CD4-positive, alpha-beta T cell treated with Interleukin-15 for 1 hour (primary cell): ENCODE measurements around the gene ITGAE.

ENCODE experiments used
- DNase-seq: peaks from one replicate; pipeline ENCODE4 v3.0.0-alpha.2; 2020

Gene ITGAE

DNA sequence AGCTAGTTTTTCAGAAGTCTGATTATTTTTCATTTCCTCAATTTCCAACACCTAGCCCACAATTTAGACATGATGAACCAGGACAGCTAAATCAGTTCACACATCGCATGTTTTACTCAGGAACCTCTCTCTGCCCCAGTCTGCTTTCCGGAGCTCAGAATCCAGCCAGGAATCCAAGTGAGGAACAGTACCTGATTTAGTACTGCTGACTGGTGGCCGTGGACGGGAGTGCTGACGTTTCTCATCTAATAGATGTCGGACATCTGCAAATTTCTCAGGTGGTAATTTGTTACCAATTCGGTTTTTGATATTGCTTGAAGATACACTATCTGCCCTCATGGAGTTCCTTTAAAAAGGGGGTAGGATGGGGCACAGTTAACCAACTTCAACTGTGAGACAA is 14.9 kb upstream of the ITGAE start:
- no peak for DNase-seq

- DNase-seq = no peak
These were observed 14.1 kb upstream of the ITGAE start for GRCh38 chr17:3815122-3815521.

GRCh38 chr17:3814361-3814760 is 13.4 kb upstream of the ITGAE start:
- no peak for DNase-seq

DNA sequence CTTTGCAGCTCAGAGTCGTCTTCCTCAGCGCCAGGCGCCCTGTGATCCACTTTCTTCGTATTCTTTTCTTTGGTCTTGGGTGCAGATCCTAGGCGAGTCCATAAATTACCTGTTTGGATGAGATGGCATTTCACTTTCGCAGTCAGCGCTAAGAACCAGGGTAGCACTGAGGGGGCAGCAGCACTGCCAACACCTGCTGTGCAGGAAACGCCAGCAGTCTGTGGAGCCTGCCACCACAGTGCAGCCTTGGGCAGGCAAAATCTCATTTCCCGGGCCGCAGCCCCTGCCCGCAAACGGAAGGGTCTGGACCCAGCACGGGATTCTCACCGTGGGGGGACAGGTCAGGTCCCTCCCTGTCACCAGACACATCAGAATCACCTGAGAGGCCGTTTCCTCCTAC is 12.2 kb upstream of the ITGAE start:
- DNase-seq = no peak

- DNase-seq = no peak
These were observed 11.8 kb upstream of the ITGAE start for GRCh38 chr17:3812771-3813170.

DNA sequence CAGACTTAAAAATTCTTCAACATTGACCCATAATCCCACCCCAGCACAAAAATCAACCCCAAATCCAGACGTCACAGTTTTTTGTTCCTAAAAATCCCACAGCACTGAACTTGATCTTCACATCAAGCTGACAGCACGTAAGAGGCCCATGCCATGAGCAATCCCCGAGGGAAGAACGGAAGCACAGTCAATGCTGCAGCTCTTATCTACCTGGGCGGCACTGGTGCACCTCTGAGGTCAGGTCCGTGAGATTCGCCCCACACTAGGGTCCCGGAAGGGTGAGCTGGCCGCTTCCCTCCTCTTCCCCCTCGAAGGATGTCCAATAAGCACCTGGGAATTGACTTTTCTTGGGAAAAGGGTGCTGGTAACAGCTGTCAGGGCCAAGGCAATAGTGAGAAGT is 11.3 kb upstream of the ITGAE start:
- DNase-seq = no peak

DNA sequence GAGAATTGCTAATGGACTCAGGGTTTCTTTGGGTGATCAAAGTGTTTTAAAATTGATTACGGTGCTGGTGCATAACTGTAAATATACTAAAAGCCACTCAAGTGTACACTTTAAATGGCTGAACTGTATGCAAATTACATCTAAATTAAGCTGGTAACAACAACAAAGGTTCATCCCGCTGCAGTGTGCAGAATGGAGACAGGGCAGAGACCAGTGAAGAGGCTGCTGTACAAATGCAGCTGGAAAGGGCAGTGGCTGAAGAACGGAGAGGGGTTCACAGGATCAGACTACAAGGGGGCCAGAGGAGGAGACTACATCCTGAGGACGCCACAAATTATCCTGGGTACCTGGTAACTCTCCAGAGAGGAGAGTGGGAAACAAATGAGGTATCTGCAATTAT is 9.0 kb upstream of the ITGAE start:
- DNase-seq = no peak

- no peak for DNase-seq
These were observed 8.1 kb upstream of the ITGAE start for GRCh38 chr17:3809135-3809534.

DNA sequence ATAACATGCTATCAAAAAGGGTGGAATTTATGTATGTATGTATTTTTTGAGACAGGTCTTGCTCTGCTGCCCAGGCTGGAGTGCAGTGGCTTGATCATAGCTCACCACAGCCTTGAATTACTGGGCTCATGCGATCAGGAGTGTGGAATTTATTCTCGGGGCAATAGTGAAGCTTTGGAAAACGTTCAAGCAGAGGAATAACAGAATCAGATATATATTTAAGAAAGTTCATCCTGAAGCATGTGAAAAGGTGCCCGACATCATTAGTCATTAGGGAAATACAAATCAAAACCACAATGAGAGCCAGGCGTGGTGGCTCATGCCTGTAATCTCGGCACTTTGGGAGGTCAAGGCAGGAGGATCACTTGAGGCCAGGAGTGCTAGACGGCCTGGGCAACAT is 7.7 kb upstream of the ITGAE start:
- DNase-seq = no peak

- DNase-seq = no peak
These were observed 4.6 kb upstream of the ITGAE start for GRCh38 chr17:3805581-3805980.

DNA sequence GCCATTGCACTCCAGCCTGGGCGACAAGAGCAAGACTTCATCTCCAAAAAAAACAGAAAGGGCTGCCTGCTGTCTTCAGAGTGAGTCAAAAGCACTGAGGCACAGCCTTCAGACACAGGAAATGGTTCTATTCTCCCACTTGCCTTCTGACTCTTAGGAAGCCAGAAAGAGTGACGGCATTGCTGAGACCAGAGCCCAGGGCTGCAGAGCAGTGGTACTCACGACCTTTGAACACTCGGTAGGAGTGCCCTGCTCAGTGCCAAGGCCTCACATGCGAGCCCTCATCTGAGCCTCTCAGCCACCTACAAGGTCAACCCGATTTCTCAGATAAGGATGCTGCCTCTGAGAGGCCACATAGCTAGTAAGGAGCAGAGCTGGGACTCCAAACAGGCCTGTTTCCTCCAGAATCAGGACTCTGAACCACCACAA is 3.5 kb upstream of the ITGAE start:
- no peak for DNase-seq

DNA sequence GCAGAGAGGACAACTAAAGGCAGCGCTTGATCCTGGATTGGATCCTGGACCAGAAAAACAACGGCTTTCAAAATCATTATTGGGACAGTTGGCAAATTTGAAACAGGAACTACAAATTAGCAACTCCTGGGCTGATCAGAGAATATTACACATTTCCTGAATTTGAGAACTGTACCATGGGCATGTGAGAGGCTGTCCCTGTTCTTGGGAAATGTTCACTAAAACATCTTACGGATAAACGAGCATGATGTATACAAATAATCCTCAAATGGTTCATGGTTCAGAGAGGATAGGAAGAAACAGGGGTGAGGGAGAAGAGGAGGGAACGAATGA is 2.3 kb upstream of the ITGAE start:
- no peak for DNase-seq

- DNase-seq = no peak
These were observed 1.7 kb upstream of the ITGAE start for GRCh38 chr17:3802461-3803307.

DNA sequence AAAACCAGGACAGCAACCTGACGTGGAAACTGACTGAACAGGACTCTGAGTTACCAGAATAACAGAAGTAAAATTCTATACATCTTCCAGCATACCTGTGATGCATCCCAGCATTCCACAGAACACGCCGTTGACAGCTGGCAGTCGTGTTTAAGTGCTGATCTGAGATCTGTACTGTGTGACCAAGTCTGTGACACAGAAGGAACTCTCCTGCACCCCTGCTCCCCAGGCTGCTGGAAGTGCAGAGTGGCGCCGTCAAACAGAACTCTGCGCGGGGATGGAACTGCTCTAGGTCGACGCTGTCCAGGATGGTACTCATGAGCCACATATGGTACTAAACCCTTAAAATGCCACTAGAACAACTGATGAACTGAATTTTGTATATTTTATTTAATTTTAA is 804 bp upstream of the ITGAE start:
- no peak for DNase-seq

DNA sequence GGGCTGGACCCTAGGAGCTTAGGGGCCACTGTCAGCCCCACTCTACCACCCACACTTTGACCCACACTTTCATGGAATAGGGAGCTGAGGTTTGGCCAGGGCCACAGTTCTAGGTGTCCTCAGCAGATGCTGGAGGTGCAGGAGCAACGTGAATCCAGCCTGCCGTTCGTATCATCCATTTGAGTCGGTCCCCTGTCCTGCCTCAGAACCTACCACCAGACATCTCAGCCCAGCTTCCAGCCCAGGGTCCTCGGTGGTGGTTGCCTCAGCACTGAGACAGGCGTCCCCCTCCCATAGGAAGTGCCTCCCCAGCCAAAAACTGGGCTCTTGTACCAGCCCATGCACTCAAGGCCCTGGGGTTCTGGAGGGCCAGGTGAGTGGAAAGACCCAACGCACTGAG is 359 bp upstream of the ITGAE start:
- DNase-seq = no peak

DNA sequence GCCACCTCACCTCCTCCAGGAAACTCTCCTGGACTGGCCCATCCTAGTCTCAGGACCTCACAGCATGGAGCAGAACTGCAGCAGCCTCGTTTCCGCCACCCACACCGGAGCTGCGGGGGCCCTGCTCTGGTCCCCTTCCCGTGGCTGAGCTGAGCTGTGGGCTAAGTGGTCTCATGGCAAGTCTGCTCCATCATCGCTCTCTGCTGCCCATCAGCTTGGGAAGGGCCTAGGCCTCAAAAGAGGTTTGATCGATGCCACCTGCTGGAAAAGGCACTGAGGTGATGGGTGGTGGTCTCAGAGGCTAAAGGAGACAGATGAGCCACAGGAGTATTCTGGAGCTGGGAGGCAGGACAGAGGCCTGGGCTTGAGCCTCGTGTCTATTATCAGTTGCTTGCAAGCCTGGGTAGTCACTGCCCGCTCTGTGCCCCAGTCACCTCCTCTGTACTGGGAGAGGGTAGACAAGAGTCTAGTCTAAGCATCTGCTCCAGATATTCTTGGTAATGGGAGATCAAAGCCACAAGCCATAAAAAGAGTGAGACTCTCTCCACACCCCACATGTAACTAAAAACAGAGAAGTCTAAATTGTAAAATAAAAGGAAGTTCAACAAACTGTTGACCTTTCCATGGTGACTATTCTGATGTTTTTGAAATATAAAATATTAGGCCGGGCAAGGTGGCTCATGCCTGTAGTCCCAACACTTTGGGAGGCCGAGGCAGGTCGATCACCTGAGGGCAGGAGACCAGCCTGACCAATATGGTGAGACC is 1.6 kb downstream of the ITGAE start:
- no peak for DNase-seq

GRCh38 chr17:3798273-3799180 is 2.5 kb downstream of the ITGAE start:
- peak; percentile 60 for DNase-seq

GRCh38 chr17:3796822-3797170 is 4.2 kb downstream of the ITGAE start:
- no peak for DNase-seq

DNA sequence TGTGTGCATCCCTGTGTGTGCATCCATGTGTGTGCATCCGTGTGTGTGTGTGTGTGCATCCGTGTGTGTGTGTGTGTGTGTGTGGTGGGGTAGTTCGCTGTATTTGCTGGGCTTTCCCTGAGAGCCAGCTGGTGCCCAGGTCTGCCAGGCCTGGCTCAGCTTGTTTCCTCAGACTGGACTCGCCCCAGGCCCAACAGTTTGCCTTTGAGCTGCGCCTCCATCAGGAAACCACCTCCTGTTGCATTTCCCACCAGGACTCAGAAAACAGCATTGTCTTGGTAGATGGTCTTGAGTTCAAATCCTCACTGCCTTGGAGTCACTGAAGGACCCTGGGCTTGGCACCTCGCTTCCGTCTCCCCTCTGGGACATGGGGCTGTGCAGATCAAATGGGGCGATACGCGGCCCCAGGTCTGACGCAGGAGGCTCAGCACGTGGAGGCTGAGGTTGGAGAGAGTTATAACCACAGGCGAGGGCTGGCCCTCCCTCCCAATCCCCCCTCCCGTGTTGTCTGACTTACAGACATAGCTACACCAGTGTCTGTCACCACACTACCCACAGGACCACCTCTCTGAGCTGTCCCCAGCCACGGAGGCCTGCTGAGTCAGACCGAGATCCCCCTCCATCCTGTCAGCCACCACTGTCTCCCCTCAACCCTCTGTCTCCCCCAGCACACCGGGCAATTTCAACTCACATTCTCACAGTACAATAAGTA is 4.7 kb downstream of the ITGAE start:
- DNase-seq = peak; percentile 86

DNA sequence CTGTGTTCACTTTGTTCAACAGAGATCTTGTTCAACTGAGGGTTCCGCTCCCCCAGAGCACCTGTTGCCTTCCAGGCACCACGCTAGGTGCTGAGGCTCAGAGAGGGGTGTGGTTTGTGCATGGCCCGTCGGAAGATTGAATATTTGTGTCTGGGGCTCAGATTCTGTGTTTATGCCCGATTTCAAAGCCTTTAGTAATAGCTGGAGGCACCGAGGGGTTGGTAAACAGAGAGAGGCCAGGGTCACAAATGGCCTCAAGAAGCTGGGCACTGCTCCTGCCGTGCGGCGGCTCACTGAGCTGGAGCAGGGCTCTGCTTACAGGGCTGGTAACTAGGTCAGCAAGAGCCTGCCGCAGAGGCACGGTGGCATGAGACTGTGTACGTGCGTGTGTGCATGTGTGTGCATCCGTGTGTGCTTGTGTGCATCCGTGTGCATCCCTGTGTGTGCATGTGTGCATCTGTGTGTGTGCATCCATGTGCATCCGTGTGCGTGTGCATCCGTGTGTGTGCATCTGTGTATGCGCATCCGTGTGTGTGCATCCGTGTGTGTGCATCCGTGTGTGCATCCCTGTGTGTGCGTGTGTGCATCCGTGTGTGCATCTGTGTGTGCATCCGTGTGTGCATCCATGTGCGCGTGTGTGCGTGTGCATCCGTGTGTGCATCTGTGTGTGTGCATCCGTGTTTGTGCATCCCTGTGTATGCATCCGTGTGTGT is 5.4 kb downstream of the ITGAE start:
- no peak for DNase-seq

DNA sequence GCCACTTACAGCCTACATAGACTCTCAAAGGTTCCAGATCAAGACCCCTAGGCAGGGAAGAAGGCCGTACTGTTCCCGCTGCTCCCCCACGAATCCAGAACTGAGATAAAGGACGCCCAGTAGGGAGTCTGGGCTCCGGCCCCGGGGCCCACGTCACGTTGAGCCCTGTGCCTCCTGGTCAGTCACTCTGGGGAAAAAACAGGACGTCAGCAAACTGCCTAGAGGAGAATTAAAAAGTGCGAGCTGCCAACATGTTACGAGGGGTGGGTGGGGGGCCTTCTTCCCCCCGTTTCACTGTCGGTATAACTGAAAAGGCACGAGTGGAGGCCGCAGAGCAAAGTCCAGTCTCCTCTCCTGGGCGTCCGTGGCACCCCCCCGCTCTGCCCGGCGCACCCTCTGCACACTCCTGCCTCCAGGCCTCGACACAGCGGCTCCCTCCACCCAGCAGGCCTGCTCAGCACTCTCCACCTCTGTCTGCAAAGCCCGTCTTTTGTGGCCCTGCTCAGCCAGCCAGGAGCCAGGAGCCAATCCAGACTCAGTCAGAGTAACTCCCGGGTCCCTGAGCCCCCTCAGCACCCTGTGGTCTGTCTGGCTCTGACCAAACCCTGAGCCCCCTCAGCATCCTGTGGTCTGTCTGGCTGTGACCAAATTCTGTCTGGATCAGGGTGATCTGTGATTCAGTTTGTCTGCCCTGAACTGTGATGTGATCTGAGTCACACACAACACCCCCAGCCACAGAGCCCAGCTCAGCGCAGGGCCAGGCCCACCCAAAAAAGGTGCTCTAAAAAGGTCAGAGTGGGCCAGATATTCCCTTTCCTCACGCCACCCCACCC is 6.2 kb downstream of the ITGAE start:
- DNase-seq = peak; percentile 68
